Heart left ventricle (tissue), 13 donors: Measurements from ENCODE around the gene CNST.

ENCODE experiments used
- CTCF ChIP-seq, 12 donors: fragments of 200-600 bp; sonication (generic) in 4 of 12; IDR thresholded peaks; one replicate each; pipeline versions ENCODE4 v1.5.0 to v1.8.0; 2018 to 2022; ENCODE audit warnings: antibody characterized with exemption in 12 of 12, mild to moderate bottlenecking in 5 of 12
- POLR2A ChIP-seq, 2 donors: fragments of 450-650 bp; IDR thresholded peaks; one replicate each; pipeline ENCODE4 v1.6.1; 2017; ENCODE audit warnings: antibody characterized with exemption in 2 of 2, mild to moderate bottlenecking in 2 of 2, moderate library complexity in 2 of 2
- donor health status: ischemic (EF 13 %, LVEDD 7.1; RV severe dilation, severe dysfunction).
- donor health status: DM: no; HTN: yes; CAD: no.
- donor health status: DM: no; HTN: no; CAD: no.
- donor health status: ischemic (EF 25% LVEDD 6.9; RV normal size, moderate dysfunction).
- donor health status: ischemic (EF 25% LVEDD 5.7; RV mildly dilated, moderate dysfunction).
- donor health status: ischemic (EF 35%, LVEDD 5.7; RV mildly dilated, moderate dysfunction).
- donor health status: nonischemic (EF 11% LVEDD 7.7; RV severe dilation, severe dysfunction).
- donor health status: DM: yes; HTN: yes; CAD: no.
- donor health status: PGD.
- donor health status: ischemic (EF 29% LVEDD 5.4; RV normal size, mild dysfunction).
- donor health status: nonischemic (EF 23%, LVEDD 6.1; RV moderate dilation, normal function).

GRCh38 chr1:246591958-246592357 is 25.7 kb downstream of the CNST start:
- TF ChIP-seq POLR2A (IDR thresholded peaks at IDR 0.05) (no peak), CTCF (IDR thresholded peaks at IDR 0.05) (no peak)
